OCI-LY3 (cell line): ENCODE results near the gene PTPRM.

Source experiments
- CTCF ChIP-seq: fragments of 200-600, 300-600 bp; sonication (generic); IDR thresholded peaks from 2 replicates; pipeline ENCODE4 v1.5.1; 2014; ENCODE audit warnings: antibody characterized with exemption, low read length, low read depth
- EZH2phosphoT487 ChIP-seq: fragments of 200-600 bp; shearing (Covaris generic); IDR thresholded peaks from 2 replicates; pipeline ENCODE4 v1.6.1; 2018; ENCODE audit warnings: antibody characterized with exemption, mixed run types, low read depth

GRCh38 chr18:7730682-7731081, 163.6 kb downstream of the PTPRM start:
- no peak for TF ChIP-seq CTCF
- no peak for TF ChIP-seq EZH2phosphoT487
